H1 (cell line): Measurements from ENCODE around the gene PIK3CG. TPM values are rescaled to one million over a fixed set of nuclear protein-coding genes. Genes with fewer than 3 reads are reported as not detected.

ENCODE experiments used
- CTCF ChIA-PET: fragments of 300-600 bp; sonication (Branson Sonifier 250); formaldehyde crosslinking; loops from one replicate; lab custom pipeline; 2021; ENCODE audit not compliant: partially characterized antibody; lab: Charles Lee
- POLR2A ChIA-PET: fragments of 300-600 bp; sonication (Branson Sonifier 250); formaldehyde crosslinking; loops from one replicate; lab custom pipeline; 2021; ENCODE audit warnings: inconsistent platforms; ENCODE audit not compliant: partially characterized antibody; lab: Charles Lee
- DNase-seq, 2 experiments: peaks; one replicate each; pipeline versions ENCODE4 v3.0.0 to v3.0.0-alpha.2; 2010 to 2022; ENCODE audit warnings: low spot score in 2 of 2, low read depth in 1 of 2, mixed read lengths in 1 of 2
- FAIRE-seq: peaks from 2 replicates; lab custom pipeline; 2011; peaks lifted over from hg19 to GRCh38; lab: Jason Lieb, UNC
- H2AFZ ChIP-seq: 2 replicates; pipeline ENCODE4 v1.8.1; 2012; ENCODE audit warnings: low read length, inconsistent platforms
- H2AK5ac ChIP-seq: 2 replicates; pipeline ENCODE4 v1.6.1; 2013; ENCODE audit warnings: low read depth, low read length
- H2BK120ac ChIP-seq: replicated peaks from 2 replicates; pipeline ENCODE3; 2013; ENCODE audit warnings: low read depth, low read length, inconsistent platforms
- H2BK12ac ChIP-seq: 2 replicates; pipeline ENCODE4 v1.6.1; 2013; ENCODE audit warnings: low read depth, low read length
- H2BK15ac ChIP-seq: 2 replicates; pipeline ENCODE4 v1.6.1; 2013; ENCODE audit warnings: low read length
- H2BK20ac ChIP-seq: 2 replicates; pipeline ENCODE4 v1.6.1; 2013; ENCODE audit warnings: low read length
- H2BK5ac ChIP-seq: 2 replicates; pipeline ENCODE4 v1.6.1; 2013; ENCODE audit warnings: low read depth, low read length
- H3K14ac ChIP-seq: 2 replicates; pipeline ENCODE4 v1.6.1; 2013; ENCODE audit warnings: inconsistent platforms; ENCODE audit not compliant: insufficient read length
- H3K18ac ChIP-seq: 2 replicates; pipeline ENCODE4 v1.6.1; 2013; ENCODE audit warnings: low read length; ENCODE audit errors: extremely low read depth
- H3K23ac ChIP-seq: 2 replicates; pipeline ENCODE4 v1.6.1; 2013; ENCODE audit warnings: inconsistent platforms; ENCODE audit not compliant: insufficient read length
- H3K23me2 ChIP-seq: 2 replicates; pipeline ENCODE4 v1.6.1; 2013; ENCODE audit warnings: low read depth, low read length
- H3K27ac ChIP-seq: 2 replicates; pipeline ENCODE4 v1.6.1; 2011; ENCODE audit warnings: low read depth, low read length, inconsistent platforms
- H3K27me3 ChIP-seq, 4 experiments: replicated peaks in 1 of 4; 1 replicate in 1 of 4; 2 replicates in 3 of 4; pipeline versions ENCODE4 v1.6.1 to v1.8.1; 2011 to 2013; ENCODE audit warnings: low read length in 3 of 4, mild to moderate bottlenecking in 3 of 4, inconsistent platforms in 2 of 4, mixed read lengths in 2 of 4, moderate library complexity in 1 of 4; ENCODE audit not compliant: control insufficient read depth in 3 of 4, insufficient read depth in 3 of 4; ENCODE audit errors: extremely low read depth in 1 of 4
- H3K36me3 ChIP-seq, 4 experiments: 2 replicates each; pipeline versions ENCODE4 v1.6.1 to v1.8.1; 2011 to 2013; ENCODE audit warnings: mild to moderate bottlenecking in 4 of 4, low read length in 3 of 4, moderate library complexity in 2 of 4, control low read depth in 1 of 4, inconsistent platforms in 1 of 4; ENCODE audit not compliant: insufficient read depth in 4 of 4, control insufficient read depth in 2 of 4
- H3K4ac ChIP-seq: replicated peaks from 2 replicates; pipeline ENCODE3; 2013; ENCODE audit warnings: low read length, low read depth, mixed read lengths, inconsistent platforms; ENCODE audit not compliant: insufficient read length
- H3K4me1 ChIP-seq, 4 experiments: replicated peaks in 1 of 4; 1 replicate in 1 of 4; 2 replicates in 3 of 4; pipeline versions ENCODE4 v1.6.1 to v1.8.1; 2011 to 2013; ENCODE audit warnings: low read length in 3 of 4, inconsistent platforms in 2 of 4, mixed read lengths in 1 of 4; ENCODE audit not compliant: insufficient read depth in 4 of 4, control insufficient read depth in 3 of 4
- H3K4me2 ChIP-seq, 2 experiments: 2 replicates each; pipeline versions ENCODE4 v1.6.1 to v1.8.1; 2011 to 2013; ENCODE audit warnings: low read depth in 2 of 2, low read length in 2 of 2, control low read depth in 1 of 2, inconsistent platforms in 1 of 2, mild to moderate bottlenecking in 1 of 2; ENCODE audit not compliant: insufficient read depth in 1 of 2
- H3K4me3 ChIP-seq, 4 experiments: fragments of 200-600, 300-600 bp in 1 of 4; sonication (generic), shearing (Covaris generic), sonication (Bioruptor Twin) in 1 of 4; 2 replicates each; pipeline versions ENCODE4 v1.5.1 to v1.8.1; 2011 to 2016; ENCODE audit warnings: low read length in 4 of 4, low read depth in 3 of 4, control low read depth in 2 of 4, inconsistent platforms in 2 of 4, mild to moderate bottlenecking in 2 of 4, mixed read lengths in 1 of 4, moderate library complexity in 1 of 4; ENCODE audit not compliant: insufficient read depth in 2 of 4; ENCODE audit errors: extremely low read depth in 1 of 4
- H3K56ac ChIP-seq: replicated peaks from 2 replicates; pipeline ENCODE3; 2013; ENCODE audit warnings: low read depth, mild to moderate bottlenecking, mixed read lengths, low read length, inconsistent platforms; ENCODE audit not compliant: insufficient read length
- H3K79me1 ChIP-seq: 2 replicates; pipeline ENCODE4 v1.6.1; 2013; ENCODE audit warnings: low read depth, low read length, control low read depth
- H3K79me2 ChIP-seq, 2 experiments: 2 replicates each; pipeline versions ENCODE4 v1.6.1 to v1.8.1; 2012 to 2013; ENCODE audit warnings: low read length in 2 of 2, mild to moderate bottlenecking in 2 of 2, inconsistent platforms in 1 of 2; ENCODE audit not compliant: insufficient read depth in 2 of 2, control insufficient read depth in 1 of 2
- H3K9ac ChIP-seq, 4 experiments: replicated peaks in 1 of 4; 1 replicate in 1 of 4; 2 replicates in 3 of 4; pipeline versions ENCODE4 v1.6.1 to v1.8.1; 2011 to 2013; ENCODE audit warnings: low read depth in 3 of 4, low read length in 3 of 4, control low read depth in 2 of 4, mild to moderate bottlenecking in 2 of 4, moderate library complexity in 2 of 4, inconsistent platforms in 1 of 4; ENCODE audit errors: extremely low read depth in 1 of 4
- H3K9me3 ChIP-seq, 2 experiments: 2 replicates each; pipeline versions ENCODE4 v1.6.1 to v1.8.1; 2012 to 2013; ENCODE audit warnings: mild to moderate bottlenecking in 2 of 2, moderate library complexity in 2 of 2, control low read depth in 1 of 2, inconsistent platforms in 1 of 2, low read depth in 1 of 2, low read length in 1 of 2, mixed read lengths in 1 of 2; ENCODE audit not compliant: insufficient read depth in 2 of 2
- H4K20me1 ChIP-seq, 2 experiments: replicated peaks in 1 of 2; 2 replicates each; pipeline versions ENCODE3 to v1.8.1; 2011 to 2013; ENCODE audit warnings: inconsistent platforms in 2 of 2, low read length in 2 of 2, mild to moderate bottlenecking in 1 of 2; ENCODE audit not compliant: insufficient read depth in 2 of 2, control insufficient read depth in 1 of 2
- H4K5ac ChIP-seq: 2 replicates; pipeline ENCODE4 v1.6.1; 2013; ENCODE audit warnings: low read length, low read depth, mixed read lengths, inconsistent platforms; ENCODE audit not compliant: insufficient read length
- H4K8ac ChIP-seq: 2 replicates; pipeline ENCODE4 v1.8.0; 2013; ENCODE audit warnings: mild to moderate bottlenecking, moderate library complexity, low read length, inconsistent platforms; ENCODE audit not compliant: insufficient read depth; ENCODE audit errors: extremely low read depth
- H4K91ac ChIP-seq: replicated peaks from 2 replicates; pipeline ENCODE3; 2013; ENCODE audit warnings: low read length, mixed read lengths, inconsistent platforms; ENCODE audit not compliant: insufficient read length
- CREB1 ChIP-seq: IDR thresholded peaks from 2 replicates; pipeline ENCODE4 v1.6.1; 2012; ENCODE audit warnings: inconsistent platforms
- HDAC2 ChIP-seq, 2 experiments: fragments of 300-600 bp in 1 of 2; sonication (generic) in 1 of 2; IDR thresholded peaks; 2 replicates each; pipeline ENCODE4 v1.6.1; 2011 to 2012; ENCODE audit warnings: low read depth in 2 of 2, low read length in 2 of 2, mild to moderate bottlenecking in 2 of 2, moderate library complexity in 2 of 2, borderline replicate concordance in 1 of 2, inconsistent platforms in 1 of 2
- HDAC6 ChIP-seq: IDR thresholded peaks from one replicate; pipeline ENCODE4 v1.7.1; 2012; ENCODE audit warnings: low read depth, mild to moderate bottlenecking, inconsistent platforms, low read length, moderate library complexity
- JUND ChIP-seq: IDR thresholded peaks from 2 replicates; pipeline ENCODE4 v1.6.1; 2011; ENCODE audit warnings: mild to moderate bottlenecking, improper control_type of control experiment, low read length
- PHF8 ChIP-seq: fragments of 200-600 bp; sonication (generic); conservative IDR thresholded peaks from 2 replicates; pipeline ENCODE4 v1.7.1; 2012; ENCODE audit warnings: low read depth, mild to moderate bottlenecking, inconsistent platforms, low read length, moderate library complexity
- RXRA ChIP-seq: IDR thresholded peaks from 2 replicates; pipeline ENCODE4 v1.6.1; 2011; ENCODE audit warnings: low read depth, mild to moderate bottlenecking, low read length, moderate library complexity; ENCODE audit not compliant: insufficient read depth
- SAP30 ChIP-seq: fragments of 300-600 bp; sonication (generic); IDR thresholded peaks from 2 replicates; pipeline ENCODE4 v1.7.1; 2012; ENCODE audit warnings: low read length, moderate library complexity, mild to moderate bottlenecking, inconsistent platforms; ENCODE audit not compliant: insufficient read depth, insufficient replicate concordance
- YY1 ChIP-seq: IDR thresholded peaks from 2 replicates; pipeline ENCODE4 v1.6.1; 2011; ENCODE audit warnings: low read depth, mild to moderate bottlenecking, low read length
- WGBS, 2 experiments: shearing (Covaris generic) in 1 of 2; methylation state at CpG; one replicate each; pipeline versions ENCODE4 v1.1.6 to v1.1.7; 2013 to 2015; ENCODE audit warnings: low lambda C conversion rate in 2 of 2, mixed read lengths in 2 of 2, inconsistent platforms in 1 of 2, low coverage in 1 of 2, missing lambda C conversion rate in 1 of 2; ENCODE audit not compliant: insufficient replicate concordance in 2 of 2, insufficient coverage in 1 of 2, insufficient read length in 1 of 2; ENCODE audit errors: extremely low coverage in 1 of 2, missing lambda C conversion rate in 1 of 2; 5-methylcytosine and 5-hydroxymethylcytosine counted together
- polyA plus RNA-seq, 7 experiments: library from polyadenylated mRNA; depleted of rRNA in 3 of 7; stranded (reverse) in 5 of 7; unstranded in 2 of 7; fragments of >200 nt in 5 of 7; fragments of 200-250 nt in 2 of 7; gene quantifications; 1 replicate in 5 of 7; 2 replicates in 1 of 7; 4 replicates in 1 of 7; pipeline versions ENCODE4 v1.2.1 to v1.2.3, GENCODE V29; 2011 to 2013; ENCODE audit warnings: missing spikeins in 2 of 7, mixed read lengths in 2 of 7
- total RNA-seq: library from RNA; stranded (reverse); fragmentation: NEBNext Ultra II Directional; extraction: Animal tissue kit (Norgen Biotek cat#: 25700); gene quantifications from 2 replicates; pipeline ENCODE4 v1.2.1, GENCODE V29; 2021
- TF ChIP-seq, protein P1 (sequence below), 3 experiments: IDR thresholded peaks; 1 replicate in 2 of 3; 2 replicates in 1 of 3; pipeline versions ENCODE4 v1.5.1 to v1.6.1; 2011; ENCODE audit warnings: low read length in 3 of 3, mild to moderate bottlenecking in 3 of 3, inconsistent platforms in 2 of 3, low read depth in 1 of 3, moderate library complexity in 1 of 3; ENCODE audit not compliant: insufficient read depth in 1 of 3; ENCODE audit errors: control extremely low read depth in 1 of 3
- TF ChIP-seq, protein P2 (sequence below): IDR thresholded peaks from 2 replicates; pipeline ENCODE4 v1.6.1; 2012; ENCODE audit warnings: inconsistent platforms
- TF ChIP-seq, protein P3 (sequence below): IDR thresholded peaks from 2 replicates; pipeline ENCODE4 v1.6.1; 2011; ENCODE audit warnings: low read depth, mild to moderate bottlenecking, low read length; ENCODE audit not compliant: insufficient read depth

Gene PIK3CG
- total and polyA plus RNA-seq, 2 of the 8 experiments (the other 6 are each of a cell fraction or from before 2014, with no cell fraction given): not detected

DNA sequence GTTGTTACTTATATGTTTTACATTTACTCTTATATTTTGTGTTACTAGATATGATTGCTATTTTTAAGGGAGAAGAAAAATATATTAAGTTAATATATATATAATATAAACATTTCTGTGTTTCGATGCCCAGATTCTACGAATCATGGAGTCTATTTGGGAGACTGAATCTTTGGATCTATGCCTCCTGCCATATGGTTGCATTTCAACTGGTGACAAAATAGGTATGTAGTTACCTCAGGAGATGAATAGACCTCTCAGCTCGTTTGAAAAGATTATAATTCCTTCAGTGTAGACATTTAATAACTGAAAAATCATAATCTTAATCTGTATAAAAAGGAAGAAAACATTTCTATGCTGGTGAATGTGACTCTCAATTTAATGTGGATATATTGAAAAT lies 16.9 kb downstream of the PIK3CG start:
- Histone ChIP-seq H3K79me2 (no peaks in the 10 kb centered on the region), H2AFZ (no peak overlapping the region), H2BK12ac (no peak overlapping the region), H3K18ac (no peak overlapping the region), H3K27me3 (no peaks in the 10 kb centered on the region), H3K9ac (no peak overlapping the region), H4K91ac (no peak overlapping the region), H2BK15ac (no peak overlapping the region), H2BK120ac (no peak overlapping the region), H2BK20ac (no peak overlapping the region), H3K36me3 (no peaks in the 10 kb centered on the region), H4K20me1 (no peaks in the 10 kb centered on the region), H2BK5ac (no peak overlapping the region), H3K14ac (no peak overlapping the region), H2AK5ac (no peak overlapping the region), H3K4me3 (no peak overlapping the region), H3K4ac (no peak overlapping the region), H3K23ac (no peak overlapping the region), H3K56ac (no peak overlapping the region), H3K79me1 (no peaks in the 10 kb centered on the region), H4K8ac (no peak overlapping the region), H3K9me3 (peaks cover 4 to 10% of the 10 kb centered on the region in 2 experiments; a peak in 1 of 4 replicates), H3K27ac (no peak overlapping the region), H3K4me1 (no peaks in the 10 kb centered on the region), H3K23me2 (no peaks in the 10 kb centered on the region), H4K5ac (no peak overlapping the region), H3K4me2 (no peak overlapping the region)
- TF ChIP-seq, protein P1, sequence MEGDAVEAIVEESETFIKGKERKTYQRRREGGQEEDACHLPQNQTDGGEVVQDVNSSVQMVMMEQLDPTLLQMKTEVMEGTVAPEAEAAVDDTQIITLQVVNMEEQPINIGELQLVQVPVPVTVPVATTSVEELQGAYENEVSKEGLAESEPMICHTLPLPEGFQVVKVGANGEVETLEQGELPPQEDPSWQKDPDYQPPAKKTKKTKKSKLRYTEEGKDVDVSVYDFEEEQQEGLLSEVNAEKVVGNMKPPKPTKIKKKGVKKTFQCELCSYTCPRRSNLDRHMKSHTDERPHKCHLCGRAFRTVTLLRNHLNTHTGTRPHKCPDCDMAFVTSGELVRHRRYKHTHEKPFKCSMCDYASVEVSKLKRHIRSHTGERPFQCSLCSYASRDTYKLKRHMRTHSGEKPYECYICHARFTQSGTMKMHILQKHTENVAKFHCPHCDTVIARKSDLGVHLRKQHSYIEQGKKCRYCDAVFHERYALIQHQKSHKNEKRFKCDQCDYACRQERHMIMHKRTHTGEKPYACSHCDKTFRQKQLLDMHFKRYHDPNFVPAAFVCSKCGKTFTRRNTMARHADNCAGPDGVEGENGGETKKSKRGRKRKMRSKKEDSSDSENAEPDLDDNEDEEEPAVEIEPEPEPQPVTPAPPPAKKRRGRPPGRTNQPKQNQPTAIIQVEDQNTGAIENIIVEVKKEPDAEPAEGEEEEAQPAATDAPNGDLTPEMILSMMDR (IDR thresholded peaks at IDR 0.05; ENCODE audit: control extremely low read depth in 1 of 3, insufficient read depth in 1 of 3, low read depth in 1 of 3, low read length in 3 of 3): no peak
- TF ChIP-seq PHF8: no peak
- no peak for TF ChIP-seq HDAC2 (IDR thresholded peaks at IDR 0.05; ENCODE audit: borderline replicate concordance in 1 of 2, low read depth in 2 of 2, low read length in 2 of 2)
- no peak for TF ChIP-seq JUND
- TF ChIP-seq, protein P2, sequence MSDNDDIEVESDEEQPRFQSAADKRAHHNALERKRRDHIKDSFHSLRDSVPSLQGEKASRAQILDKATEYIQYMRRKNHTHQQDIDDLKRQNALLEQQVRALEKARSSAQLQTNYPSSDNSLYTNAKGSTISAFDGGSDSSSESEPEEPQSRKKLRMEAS: no peak
- no peak for TF ChIP-seq RXRA
- TF ChIP-seq, protein P3, sequence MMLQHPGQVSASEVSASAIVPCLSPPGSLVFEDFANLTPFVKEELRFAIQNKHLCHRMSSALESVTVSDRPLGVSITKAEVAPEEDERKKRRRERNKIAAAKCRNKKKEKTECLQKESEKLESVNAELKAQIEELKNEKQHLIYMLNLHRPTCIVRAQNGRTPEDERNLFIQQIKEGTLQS: no peak
- no peak for TF ChIP-seq SAP30
- no peak for TF ChIP-seq HDAC6
- TF ChIP-seq CREB1: no peak
- no peak for TF ChIP-seq YY1
- CTCF ChIA-PET: no interaction called here
- FAIRE-seq: no peak
- 93% methylated on average over 3 of the region's 3 CpGs; no CpG with 5 or more reads in 1 of the 2 experiments for WGBS, 2 experiments
- POLR2A ChIA-PET: no interaction called here
- DNase-seq: no peak
